GM13976 (cell line): ENCODE results near the gene BTBD17.

Experiments
- DNase-seq: peaks from one replicate; pipeline ENCODE4 v3.0.0; 2012; ENCODE audit warnings: low spot score
- in situ Hi-C: fragments of 300-500 bp; cut with MboI; formaldehyde crosslinking; loops from one replicate; pipeline ENCODE4 v1.12.0; 2022; ENCODE audit warnings: low sequenced_read_pairs, mixed read lengths, inconsistent platforms; ENCODE audit not compliant: unreplicated experiment
- TF ChIP-seq, protein P1 (sequence below): IDR thresholded peaks from 2 replicates; pipeline ENCODE4 v1.5.1; 2012; ENCODE audit warnings: borderline replicate concordance, mild to moderate bottlenecking; ENCODE audit not compliant: insufficient read depth; ENCODE audit errors: extremely low read depth, missing control alignments, control extremely low read depth

Gene BTBD17

DNA sequence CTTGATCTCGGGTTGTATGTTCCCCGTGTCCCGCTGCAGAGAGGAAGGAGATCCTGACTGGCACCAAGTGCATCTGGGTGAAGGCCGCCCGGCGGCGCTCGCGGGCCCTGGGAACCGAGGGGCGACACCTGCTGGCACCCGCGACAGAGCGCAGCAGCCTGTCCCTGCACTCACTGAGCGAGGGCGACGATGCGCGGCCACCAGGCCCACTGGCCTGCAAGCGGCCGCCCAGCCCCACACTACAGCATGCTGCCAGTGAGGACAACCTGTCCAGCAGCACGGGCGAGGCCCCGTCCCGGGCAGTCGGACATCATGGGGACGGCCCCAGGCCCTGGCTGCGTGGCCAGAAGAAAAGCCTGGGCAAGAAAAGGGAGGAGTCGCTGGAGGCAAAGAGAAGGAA, 7.5 kb downstream of the BTBD17 start:
- TF ChIP-seq, protein P1, sequence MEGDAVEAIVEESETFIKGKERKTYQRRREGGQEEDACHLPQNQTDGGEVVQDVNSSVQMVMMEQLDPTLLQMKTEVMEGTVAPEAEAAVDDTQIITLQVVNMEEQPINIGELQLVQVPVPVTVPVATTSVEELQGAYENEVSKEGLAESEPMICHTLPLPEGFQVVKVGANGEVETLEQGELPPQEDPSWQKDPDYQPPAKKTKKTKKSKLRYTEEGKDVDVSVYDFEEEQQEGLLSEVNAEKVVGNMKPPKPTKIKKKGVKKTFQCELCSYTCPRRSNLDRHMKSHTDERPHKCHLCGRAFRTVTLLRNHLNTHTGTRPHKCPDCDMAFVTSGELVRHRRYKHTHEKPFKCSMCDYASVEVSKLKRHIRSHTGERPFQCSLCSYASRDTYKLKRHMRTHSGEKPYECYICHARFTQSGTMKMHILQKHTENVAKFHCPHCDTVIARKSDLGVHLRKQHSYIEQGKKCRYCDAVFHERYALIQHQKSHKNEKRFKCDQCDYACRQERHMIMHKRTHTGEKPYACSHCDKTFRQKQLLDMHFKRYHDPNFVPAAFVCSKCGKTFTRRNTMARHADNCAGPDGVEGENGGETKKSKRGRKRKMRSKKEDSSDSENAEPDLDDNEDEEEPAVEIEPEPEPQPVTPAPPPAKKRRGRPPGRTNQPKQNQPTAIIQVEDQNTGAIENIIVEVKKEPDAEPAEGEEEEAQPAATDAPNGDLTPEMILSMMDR = peak; percentile 85
- peak; percentile 89 for DNase-seq
- in situ Hi-C loops = no loop called here

DNA sequence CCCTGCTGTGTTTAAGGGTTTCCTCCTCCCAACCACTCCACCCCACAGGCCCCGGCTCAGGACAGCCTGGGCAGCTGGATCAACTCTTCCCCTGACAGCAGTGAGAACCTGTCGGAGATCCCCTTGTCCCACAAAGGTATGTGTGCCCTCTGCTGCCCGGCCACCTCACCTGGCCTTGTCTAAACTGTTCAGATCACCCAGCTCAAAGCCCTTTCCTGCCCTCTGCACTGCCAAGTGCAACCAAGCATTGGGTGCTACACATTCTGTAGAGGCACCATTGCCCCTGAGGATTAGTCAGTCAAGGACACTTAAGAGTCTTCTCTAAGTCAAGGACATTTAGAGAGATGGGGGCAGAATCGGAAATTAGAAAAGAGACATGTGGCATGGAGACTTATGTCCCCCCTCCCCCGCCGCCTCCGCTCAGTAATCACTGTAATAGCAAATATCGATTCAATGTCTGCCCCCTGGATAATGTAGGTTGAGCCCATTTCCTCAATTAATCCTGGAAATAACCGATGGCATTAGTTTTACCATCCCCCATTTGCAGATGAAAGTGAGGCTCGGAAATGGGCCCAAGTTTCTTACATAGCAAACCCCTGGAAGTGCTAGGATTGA, 8.1 kb downstream of the BTBD17 start:
- in situ Hi-C loops = no loop called here
- TF ChIP-seq, protein P1 = no peak
- DNase-seq = no peak

DNA sequence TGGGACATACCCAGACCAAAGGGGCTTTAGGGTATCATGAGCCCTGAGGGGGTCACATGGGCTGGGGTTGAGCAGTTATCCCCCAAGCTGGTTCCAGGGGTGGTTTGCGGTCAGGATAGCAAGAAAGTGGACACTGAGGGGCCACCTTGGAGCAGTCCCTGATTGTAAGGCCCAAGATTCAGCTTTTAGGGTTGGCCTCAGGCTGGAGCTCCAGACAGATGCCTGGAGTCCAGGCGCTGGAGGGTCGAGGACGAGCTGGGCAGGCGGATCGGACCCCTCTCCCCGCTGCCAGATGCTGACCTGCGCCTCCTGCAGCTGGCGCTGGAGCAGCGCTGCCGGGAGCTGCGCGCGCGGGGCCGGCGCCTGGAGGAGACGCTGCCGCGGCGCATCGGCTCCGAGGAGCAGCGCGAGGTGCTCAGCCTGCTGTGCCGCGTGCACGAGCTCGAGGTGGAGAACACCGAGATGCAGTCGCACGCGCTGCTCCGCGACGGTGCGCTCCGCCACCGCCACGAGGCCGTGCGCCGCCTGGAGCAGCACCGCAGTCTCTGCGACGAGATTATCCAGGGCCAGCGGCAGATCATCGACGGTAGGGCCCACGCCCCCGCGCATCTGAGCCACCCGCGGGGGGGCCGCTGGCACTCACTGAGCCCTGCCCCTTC, 10.0 kb downstream of the BTBD17 start:
- in situ Hi-C loops = no loop called here
- TF ChIP-seq, protein P1 = no peak
- no peak for DNase-seq

DNA sequence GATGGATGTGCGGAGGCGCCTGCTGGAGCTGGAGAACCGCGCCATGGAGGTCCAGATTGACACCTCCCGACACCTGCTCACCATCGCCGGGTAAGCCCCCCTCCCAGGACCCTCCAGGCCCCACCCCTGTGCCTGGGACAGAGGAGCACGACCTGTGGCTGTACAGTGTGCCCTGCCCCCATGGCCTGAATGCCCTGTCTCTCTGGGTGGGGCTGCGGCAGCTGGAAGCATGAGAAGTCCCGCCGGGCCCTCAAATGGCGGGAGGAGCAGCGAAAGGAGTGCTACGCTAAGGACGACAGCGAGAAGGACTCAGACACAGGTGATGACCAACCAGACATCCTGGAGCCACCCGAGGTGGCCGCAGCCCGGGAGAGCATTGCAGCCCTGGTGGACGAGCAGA, 11.2 kb downstream of the BTBD17 start:
- in situ Hi-C loops = no loop called here
- DNase-seq = no peak
- TF ChIP-seq, protein P1 = no peak

DNA sequence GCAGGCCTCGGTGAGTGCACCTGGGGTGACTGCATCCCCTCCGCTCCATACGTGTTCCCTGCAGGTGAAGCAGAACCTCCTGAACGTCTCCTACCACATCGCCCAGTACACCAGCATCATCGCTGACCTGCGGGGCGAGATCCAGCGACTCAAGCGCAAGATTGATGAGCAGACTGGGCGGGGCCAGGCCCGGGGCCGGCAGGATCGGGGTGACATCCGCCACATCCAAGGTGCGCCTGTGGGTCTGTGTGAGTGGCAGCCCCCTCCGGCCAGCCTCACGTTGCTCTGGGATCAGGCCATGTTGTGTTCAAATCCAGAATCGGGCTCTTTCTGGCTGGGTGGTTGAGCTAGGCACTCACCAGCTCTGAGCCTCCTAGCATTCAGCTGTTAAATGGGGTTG, 12.5 kb downstream of the BTBD17 start:
- DNase-seq = no peak
- in situ Hi-C loops = no loop called here
- TF ChIP-seq, protein P1 = no peak

DNA sequence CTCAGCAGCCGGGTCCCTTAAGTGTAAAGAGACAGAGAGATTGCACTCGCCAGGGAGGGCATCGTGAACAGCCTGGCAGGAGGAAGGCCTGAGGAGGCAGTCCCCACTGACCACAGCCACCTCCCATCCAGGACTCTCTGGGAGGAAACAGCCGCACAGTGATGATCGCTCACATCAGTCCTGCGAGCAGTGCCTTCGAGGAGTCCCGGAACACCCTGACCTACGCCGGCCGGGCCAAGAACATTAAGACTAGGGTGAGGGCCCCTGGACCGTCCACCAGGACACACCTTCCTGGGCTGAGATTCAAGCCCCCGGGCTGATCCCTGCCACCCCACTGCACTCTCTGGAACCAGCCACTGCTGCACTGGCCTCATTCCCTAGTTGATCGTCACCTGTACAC, 14.0 kb downstream of the BTBD17 start:
- no peak for DNase-seq
- in situ Hi-C loops = no loop called here
- TF ChIP-seq, protein P1 = no peak
